ENCODE measurements around the gene CD180.

CD180 gene

DNA sequence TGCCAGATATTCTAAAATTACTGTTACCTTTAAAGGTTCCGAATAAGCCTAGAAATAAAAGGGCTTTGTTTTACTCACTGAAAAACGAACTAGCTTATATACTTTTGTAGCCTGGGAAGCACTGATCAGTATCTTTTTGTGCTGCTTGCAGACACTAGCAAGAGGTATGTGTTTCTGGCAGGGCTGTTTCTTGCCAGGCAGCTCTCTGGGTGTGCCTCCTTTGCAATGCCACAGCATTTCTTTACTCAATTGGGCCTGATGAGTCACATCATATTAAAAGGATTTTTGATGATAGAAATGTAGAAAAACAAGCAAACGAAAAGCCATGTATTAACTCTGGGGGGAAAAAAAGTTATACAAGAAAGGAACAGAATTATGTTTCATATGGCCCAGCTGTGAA, 35.6 kb downstream of the CD180 start:
- DNase-seq (ENCODE audit: low read depth in 2 of 2), result no peak

DNA sequence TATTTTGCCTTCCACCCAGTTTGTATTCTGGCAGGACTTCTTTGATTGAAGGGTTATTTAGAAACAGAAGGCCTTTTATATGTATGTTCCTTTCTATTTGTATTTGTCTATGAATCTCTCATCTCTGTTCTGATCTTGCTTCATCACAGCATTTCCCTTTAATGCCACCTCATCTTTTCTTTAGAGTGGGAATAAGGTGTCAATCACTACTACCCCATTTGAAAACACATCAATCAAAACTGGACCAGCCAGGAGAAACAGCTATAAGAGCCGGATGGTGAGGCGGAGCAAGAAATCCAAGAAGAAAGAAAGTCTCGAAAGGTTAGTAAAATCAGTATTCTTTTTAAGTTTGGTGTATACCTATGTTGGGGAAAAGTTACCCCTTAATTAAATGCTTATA, 36.3 kb downstream of the CD180 start:
- no peak for DNase-seq (ENCODE audit: low read depth in 2 of 2)

DNA sequence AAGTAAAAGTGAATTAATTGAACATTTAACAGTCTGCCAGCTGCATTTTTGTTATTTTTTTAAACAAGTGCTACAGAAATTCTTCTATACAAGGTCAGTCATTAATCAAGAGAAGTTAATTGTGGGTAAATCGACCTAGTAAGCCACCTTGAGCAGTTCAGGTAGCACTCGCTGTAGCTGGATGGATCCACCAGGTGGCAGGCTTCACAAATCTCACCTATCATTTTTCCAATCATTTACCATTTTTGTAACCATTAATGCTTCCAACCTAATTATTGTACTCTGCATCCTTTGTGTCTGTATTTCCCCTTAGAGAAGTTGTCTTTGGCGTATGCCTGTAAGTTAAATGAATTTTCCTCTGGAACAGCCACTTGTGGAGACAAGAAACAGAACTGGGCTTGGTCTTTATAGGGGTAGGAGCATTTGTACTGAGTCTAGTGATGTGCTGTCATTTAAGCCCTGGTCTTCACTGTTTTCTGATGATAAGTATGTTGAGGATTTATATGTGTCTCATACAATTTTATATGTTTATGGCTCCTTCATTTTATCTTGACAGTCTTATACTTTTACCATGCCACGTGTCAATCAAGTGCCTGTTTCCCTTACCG, 39.5 kb downstream of the CD180 start:
- DNase-seq (ENCODE audit: low read depth in 2 of 2), result no peak

DNA sequence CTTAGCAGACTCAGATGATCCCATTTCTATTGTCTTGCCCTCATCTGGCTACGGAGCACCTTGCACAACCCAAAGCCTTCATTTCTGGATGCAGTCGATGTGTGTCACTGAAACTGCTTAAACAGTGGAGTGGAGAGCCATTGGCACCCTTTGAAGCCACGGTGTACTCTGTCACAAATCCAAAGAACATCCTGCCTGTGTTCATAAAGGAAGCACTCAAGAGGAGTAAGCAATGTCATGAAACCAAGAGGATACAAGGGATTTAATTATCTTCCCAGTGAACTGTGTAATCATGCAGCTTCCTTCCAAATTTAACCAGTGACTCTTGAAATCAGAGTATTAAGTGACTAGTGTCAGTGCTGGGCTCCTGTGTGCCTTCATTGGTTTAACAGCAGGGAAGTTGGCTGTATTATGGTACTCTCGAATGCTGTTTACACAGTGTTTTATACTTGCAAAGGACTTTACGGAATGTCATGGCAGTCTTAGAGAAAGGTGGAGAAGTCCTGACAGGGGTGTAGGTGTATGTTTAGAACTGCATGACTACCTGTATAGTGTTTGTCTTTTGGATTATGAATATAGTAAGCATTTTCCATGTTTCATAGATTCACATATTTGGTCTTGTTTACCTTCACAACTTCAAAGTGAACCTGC, 41.9 kb downstream of the CD180 start:
- DNase-seq (ENCODE audit: low read depth in 2 of 2), result no peak

DNA sequence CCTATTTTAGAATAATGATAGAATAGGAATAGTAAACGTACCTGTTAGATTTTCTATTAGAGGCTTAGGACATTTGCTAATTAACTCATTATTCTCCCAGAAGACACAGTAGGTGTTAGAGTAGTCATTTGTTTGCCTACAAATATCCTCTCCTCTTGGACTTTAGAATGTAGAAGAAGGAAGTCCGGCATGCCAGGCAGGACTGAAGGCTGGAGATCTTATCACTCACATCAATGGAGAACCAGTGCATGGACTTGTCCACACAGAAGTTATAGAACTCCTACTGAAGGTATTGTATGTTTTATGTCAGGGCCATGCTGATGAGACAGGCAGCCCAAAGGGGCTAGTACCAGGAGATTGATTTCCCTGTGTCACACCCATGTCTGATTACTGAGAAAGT, 43.3 kb downstream of the CD180 start:
- no peak for DNase-seq (ENCODE audit: low read depth in 2 of 2)

DNA sequence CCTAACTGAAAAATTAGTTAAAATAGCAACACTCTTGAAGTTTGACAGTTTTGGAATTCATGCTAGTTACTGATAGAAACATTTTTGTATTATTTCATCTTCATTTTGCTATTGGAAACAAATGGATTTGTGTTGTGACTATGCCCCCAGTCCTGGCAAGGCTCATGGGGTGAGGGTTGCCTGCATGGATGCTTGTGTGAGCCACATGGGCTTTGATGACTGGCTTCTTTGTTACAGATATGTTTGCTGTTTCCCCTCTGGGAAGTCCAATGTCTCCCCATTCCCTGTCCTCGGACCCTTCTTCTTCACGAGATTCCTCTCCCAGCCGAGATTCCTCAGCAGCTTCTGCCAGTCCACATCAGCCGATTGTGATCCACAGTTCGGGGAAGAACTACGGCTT, 44.2 kb downstream of the CD180 start:
- no peak for DNase-seq (ENCODE audit: low read depth in 2 of 2)

DNA sequence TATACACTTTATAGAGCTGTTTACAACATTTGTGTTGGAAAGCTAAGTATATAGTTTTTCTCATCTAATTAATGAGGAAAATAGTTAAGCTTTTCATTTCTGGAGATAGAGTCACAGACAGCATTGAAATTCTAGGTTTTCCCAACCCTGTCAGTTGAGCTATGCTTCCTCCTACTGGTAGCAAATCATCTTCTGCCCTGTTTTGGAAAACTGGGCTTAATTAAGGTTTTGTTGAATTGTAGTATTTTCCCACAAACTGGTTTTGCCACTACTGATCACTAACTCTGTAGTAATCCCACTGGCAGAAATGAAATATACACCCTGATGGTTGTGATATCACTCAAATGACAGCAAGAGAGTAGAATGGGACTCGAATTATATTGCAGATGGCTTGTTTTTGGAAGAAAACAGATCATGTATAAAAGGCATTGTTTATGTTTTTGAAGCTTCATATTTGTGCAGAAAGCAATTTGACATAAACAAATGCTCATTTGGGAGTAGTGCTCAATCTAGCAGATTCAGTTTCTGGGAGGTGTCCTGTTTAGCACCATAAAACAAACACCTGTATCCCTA, 46.6 kb downstream of the CD180 start:
- no peak for DNase-seq (ENCODE audit: low read depth in 2 of 2)

DNA sequence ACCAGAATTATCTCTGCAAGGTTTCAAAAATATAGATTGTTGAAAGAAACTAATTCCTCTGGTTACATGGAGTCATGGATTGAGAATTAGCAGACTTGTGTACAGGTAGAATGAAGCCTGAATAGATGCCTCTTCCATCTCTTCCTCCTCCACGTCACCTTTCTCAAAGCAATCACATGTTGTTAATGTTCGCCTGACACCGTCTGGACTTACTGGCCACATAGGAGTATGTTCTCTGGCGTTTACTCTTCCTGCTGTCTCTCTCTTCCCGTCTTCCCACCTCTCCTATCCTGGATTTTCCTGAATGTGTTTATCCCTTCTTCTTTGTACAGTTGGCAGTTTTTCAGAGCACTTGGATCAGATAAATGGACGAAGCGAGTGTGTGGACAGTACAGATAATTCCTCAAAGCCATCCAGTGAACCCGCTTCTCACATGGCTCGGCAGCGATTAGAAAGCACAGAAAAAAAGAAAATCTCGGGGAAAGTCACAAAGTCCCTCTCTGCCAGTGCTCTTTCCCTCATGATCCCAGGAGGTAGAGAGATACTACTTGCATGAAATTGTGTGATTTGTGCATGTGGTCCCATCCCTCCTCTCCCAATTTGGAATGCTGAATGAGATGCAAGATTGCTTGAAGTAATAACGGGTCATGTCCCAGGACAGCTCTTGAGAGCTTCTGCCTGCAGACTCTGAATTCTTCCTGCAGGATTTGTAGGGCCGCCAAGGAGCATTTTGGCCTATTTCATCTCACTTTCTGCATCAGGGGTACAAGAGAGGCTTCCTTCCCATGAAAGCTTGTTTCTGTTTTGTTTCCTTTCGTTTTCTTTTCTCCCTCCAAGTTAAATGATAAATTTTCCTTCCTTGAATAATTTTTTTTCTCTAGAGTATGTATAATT, 47.3 kb downstream of the CD180 start:
- no peak for DNase-seq (ENCODE audit: low read depth in 2 of 2)

DNA sequence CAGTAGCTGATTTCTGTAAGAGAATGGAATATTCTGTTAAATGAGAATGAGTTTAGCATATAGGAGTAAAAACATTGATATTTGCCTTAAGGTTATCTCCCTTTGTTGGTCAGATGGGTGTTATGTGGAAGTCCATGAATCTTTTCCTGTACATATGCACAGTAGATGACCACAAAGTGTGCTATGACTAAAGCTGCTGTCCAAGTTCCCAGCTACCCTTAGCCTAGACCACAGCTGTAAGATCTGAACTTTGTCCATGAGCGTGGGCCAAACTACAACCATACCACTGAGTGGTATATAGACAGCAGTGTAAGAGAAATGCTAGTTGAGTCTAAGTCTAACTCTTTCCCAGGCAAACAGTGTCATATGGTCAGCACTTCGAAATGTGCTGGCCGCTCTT, 48.8 kb downstream of the CD180 start:
- DNase-seq (ENCODE audit: low read depth in 2 of 2), result no peak

DNA sequence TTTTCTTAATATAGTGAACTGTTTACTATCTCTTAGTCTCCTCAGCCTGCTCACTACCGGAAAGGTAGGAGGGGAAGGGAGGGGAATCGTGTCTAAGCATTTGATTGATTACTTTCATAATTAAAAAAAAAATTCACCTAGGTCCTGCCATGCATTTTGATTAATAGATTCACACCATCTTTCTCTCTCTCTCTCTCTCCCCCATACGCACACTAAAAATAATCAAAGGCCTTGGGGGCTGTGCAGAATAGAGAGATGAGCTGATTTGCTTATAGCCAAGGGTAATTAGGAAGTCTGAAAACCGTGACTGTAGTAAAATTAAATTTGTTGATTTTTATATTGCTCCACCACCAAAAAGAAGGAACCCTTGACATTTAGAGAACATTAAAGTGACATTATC, 49.6 kb downstream of the CD180 start:
- DNase-seq (ENCODE audit: low read depth in 2 of 2), result no peak

DNA sequence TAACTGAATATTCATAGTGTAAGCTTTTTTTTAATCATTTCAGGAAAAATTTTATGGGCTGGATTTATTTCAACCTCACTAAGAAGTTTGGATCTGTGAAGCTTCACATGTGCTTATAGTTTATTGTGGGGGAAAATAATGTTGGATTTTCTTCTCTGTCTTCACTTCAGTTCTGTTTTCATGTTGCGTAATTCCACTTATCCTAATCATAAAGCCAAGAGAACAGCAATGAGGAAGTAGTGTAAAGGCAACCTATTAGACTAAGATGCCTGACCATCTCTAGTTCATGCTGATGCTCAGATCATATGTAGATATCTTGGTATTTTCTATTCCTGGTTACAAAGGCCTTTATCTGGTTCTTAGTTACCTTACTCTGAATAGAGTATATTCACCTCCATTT, 50.0 kb downstream of the CD180 start:
- DNase-seq (ENCODE audit: low read depth in 2 of 2), result peak in 1 of 2 experiments; percentile 9

DNA sequence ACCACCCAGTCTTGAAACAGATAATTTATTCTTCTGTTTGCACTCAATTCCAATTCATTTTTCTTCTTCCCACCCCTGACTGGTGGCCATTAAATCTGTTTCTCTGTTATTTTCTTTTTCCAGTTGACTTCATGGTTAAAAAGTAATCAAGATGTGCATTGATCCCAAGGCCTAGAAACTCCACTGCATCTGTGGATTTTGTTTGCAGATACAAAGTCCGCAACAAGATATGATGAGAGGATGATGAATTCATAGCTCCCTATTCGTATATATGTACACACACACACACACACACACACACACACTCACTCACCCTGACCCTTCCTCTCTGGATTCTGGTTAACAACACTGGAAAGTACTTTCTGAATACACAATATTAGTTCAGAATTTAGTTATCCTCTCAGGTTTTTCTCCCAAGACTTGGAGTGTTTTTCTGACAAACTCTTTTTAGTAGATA, 52.4 kb downstream of the CD180 start:
- DNase-seq (ENCODE audit: low read depth in 2 of 2), result no peak

DNA sequence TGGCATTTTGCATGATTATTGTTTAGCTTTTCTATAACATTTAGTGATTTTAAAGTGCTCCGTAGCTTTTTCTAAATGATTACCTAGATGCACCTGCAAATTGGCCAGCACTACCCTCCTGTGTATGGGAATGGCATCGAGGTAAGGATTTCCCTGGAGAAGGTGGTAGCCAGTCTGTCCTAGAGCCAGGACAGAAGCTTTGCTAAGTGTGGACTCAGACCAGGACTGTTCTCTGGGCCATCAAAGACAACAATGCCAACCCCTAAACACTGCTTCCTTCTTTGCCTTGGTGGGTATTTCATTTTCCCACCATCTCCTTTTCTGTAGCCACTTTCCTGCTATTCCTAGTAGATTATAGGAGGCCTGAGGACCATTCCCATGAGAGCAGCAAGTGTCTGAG, 53.0 kb downstream of the CD180 start:
- DNase-seq (ENCODE audit: low read depth in 2 of 2), result no peak

DNA sequence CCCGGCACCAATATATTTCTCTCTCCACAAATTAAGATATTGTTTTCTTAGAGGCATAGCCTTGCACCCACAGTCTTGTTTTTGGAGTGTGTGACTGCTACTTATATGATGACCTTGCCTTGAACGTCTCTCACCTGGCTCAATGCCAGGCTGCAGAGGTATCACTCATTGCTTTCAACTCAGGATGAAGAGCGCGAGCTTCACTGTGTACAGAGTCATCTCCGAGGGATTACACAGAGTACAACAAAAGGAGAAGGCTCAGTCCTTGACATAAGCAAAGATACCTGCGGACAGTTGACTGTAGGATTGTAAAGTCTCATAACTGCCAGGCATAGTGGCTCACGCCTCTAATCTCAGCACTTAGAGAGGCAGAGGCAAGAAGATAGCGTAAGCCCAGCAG, 53.8 kb downstream of the CD180 start:
- DNase-seq (ENCODE audit: low read depth in 2 of 2), result no peak

DNA sequence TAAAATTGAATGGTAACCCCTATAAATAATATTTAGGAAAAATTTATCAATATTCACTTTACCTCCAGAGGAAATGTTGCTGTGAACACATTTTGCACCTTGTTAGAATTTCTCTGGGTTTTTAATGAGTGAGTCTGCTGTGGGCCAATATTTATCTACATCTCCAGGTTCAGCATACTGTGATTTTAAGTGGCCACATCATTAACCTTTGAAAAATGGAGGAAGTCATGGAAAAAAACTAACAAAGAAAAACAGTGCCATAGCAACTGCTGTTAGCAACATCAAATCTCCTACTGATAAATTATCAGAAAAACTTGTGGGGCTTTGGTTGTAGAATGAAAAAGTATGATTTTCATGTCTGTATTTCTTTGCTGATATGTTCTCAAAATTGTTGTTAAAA, 55.0 kb downstream of the CD180 start:
- no peak for DNase-seq (ENCODE audit: low read depth in 2 of 2)

DNA sequence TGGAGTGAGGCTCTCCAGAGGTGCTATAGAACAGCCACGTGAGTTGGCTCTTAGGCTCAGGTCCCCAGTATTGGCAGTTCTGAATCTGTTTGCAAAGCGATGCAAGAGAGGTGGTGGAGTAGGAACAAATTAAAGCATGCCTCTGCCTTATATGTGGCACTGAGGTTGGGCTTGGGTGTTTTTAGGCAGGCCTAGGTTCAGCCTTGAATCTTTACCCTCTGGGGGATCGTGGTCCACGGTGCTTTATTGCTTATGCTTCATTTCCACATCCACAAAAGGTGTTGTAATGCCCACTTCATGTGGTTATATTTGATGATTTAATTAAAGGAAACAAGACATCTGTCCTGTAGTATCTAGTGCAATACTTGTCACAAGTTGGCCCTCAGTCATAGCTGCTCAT, 56.2 kb downstream of the CD180 start:
- no peak for DNase-seq (ENCODE audit: low read depth in 2 of 2)

DNA sequence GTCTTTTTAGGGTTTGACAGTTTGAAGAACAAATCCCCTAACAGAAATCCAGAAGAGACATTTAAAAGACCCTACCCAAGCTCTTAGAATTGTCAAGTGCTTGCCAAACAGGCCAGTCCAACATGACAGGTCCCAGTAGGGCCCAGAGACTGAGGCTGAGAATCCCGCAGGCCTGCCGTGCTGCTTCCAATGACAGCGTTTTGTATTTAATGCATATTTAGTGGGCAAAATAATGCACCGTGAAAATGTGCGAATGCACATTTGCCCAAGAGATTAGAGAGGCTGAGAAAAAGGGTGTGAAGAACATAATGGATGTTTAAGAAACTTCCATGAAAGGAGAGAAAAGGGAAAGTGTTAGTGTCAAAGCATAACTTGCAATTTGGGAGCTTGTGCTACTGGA, 57.6 kb downstream of the CD180 start:
- DNase-seq (ENCODE audit: low read depth in 2 of 2), result no peak

DNA sequence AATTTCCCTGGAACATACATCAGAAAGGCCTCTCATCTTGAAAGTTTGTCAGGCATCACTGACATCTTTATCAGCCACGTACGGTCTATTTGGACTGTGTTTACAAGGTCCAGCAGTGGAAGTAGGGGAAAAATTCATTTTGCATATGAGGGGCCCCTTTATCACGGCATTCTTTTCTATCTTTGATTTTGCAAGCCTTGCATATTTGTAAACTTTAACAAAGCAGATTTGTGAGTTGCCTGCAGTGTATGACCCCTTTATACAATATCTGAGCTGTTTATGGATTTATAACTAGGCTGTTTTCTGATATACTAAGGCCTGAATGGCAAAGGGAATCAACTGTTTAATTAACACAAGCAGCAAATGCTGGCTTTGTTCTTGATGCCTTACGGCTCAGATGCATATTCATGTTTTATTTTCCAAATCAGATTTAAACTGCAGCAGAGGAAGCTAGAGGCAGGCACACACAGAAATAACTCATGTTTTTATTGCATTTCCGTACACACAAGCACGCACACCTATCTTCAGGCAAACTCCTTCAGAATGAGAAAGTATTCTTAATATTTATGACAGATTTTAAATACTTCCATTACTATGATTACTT, 61.1 kb downstream of the CD180 start:
- no peak for DNase-seq (ENCODE audit: low read depth in 2 of 2)

DNA sequence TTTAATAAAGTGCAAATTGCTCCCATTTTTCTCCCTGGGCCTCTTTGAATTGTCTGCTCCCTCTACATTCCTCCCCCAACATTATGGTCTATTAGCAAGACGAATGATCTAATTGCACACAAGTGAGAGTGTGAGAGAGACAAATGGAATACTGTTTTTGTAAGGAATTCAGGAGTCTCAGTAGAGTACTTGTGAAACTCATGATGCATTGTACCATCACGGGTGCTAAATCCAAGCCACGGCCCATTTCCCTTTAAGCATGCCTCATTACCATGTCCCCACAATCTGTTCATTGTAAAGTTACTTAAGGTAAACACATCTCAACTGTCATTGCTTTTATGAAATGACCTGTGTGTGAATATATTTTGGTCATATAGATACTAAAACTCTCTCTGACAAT, 62.8 kb downstream of the CD180 start:
- DNase-seq (ENCODE audit: low read depth in 2 of 2), result no peak

DNA sequence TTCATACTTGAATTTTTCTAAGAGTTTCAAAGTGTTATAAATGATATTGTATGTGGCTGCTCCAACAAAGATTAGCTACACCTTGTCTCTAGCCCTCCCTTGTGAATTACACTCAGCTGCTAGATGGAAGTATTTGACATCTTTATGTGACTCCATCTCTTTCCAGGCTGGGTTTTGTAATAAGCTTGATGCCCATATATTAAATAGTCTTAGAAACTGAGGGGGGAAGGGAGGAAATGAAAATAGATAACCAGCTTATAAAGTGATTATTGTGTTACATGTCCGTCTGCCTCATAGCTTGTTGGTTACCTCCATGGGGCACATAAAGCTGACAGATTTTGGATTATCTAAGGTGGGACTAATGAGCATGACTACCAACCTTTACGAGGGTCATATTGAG, 63.4 kb downstream of the CD180 start:
- DNase-seq (ENCODE audit: low read depth in 2 of 2), result no peak

DNA sequence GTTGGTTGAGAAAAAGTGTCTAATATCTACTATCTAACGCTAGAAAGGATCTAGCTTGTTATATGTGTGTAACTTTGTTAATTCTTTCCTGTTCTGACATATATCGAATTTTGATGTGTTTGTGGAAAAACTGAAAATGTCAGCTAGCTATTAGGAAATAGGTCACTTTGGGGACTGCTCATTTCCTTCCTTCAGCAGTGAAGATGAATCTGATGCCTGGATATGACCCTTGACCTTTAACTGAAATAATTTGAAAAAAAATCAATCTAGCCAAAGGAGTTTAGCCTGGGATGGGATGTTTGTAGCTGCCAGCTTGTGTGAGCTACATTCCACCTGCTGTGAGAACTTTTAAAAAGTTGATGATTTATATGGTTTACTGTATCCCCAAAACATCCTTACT, 66.8 kb downstream of the CD180 start:
- DNase-seq (ENCODE audit: low read depth in 2 of 2), result no peak
